ENCODE data around the gene SLC35E4.

DNA sequence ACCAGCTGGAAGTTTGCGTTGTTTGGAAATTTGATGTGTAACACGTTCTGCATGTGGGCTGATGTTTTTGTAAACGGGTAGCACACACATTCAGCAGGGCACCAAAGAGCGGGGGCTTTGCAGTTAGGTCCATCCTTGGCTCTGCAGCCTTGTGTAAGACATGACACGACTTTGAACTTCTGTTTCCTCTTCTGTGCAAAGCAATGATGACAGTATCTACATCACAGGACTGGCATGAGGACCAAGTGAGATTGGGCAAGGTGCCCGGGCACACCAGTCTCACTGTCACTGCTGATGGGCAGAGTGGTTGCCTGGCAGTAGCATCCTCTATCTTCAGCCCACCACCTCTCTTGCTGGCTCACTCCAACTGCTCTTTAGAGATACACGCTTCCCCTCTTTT is 25.3 kb upstream of the SLC35E4 start:
- TF ChIP-seq POLR2A (IDR thresholded peaks at IDR 0.05) = no peak
- TF ChIP-seq, protein P1, sequence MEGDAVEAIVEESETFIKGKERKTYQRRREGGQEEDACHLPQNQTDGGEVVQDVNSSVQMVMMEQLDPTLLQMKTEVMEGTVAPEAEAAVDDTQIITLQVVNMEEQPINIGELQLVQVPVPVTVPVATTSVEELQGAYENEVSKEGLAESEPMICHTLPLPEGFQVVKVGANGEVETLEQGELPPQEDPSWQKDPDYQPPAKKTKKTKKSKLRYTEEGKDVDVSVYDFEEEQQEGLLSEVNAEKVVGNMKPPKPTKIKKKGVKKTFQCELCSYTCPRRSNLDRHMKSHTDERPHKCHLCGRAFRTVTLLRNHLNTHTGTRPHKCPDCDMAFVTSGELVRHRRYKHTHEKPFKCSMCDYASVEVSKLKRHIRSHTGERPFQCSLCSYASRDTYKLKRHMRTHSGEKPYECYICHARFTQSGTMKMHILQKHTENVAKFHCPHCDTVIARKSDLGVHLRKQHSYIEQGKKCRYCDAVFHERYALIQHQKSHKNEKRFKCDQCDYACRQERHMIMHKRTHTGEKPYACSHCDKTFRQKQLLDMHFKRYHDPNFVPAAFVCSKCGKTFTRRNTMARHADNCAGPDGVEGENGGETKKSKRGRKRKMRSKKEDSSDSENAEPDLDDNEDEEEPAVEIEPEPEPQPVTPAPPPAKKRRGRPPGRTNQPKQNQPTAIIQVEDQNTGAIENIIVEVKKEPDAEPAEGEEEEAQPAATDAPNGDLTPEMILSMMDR (IDR thresholded peaks at IDR 0.05 in 4 of 5, conservative IDR thresholded peaks at IDR 0.05 in 1 of 5) = no peak

Data from gastrocnemius medialis (tissue), 4 donors.